C4-2B (cell line): ENCODE measurements around the gene TNFRSF21.
A peak's percentile ranks its signal among the peaks of the same experiment; 100 is the strongest.

Source experiments
- CTCF ChIP-seq: fragments of 450-650 bp; conservative IDR thresholded peaks from 2 replicates; pipeline ENCODE4 v1.5.1; 2017; ENCODE audit warnings: mild to moderate bottlenecking
- ZFX ChIP-seq: fragments of 450-650 bp; IDR thresholded peaks from 2 replicates; pipeline ENCODE4 v1.6.1; 2017

GRCh38 chr6:47309291-47310130 lies at the start of gene TNFRSF21:
- TF ChIP-seq CTCF = peak; percentile 97
- TF ChIP-seq ZFX = 0 out of 2 replicates have a peak, but pooled peaks have one; percentile 27
